ENCODE results near the gene MYPOP. TPM values are rescaled to one million over a fixed set of nuclear protein-coding genes. Genes with fewer than 3 reads are reported as not detected.

MYPOP gene
- total and polyA plus RNA-seq, 12 donors = 7.1 to 17.0 (median 10.0) TPM

GRCh38 chr19:45889210-45889885, 13.1 kb downstream of the MYPOP start:
- ATAC-seq = no peak
- 69 to 72% methylated on average over 6 of the region's 6 CpGs for WGBS, 2 donors
- DNase-seq = no peak

GRCh38 chr19:45887200-45887710, 15.2 kb downstream of the MYPOP start:
- no peak for TF ChIP-seq CTCF (IDR thresholded peaks at IDR 0.05)
- intact Hi-C loops (cut with DNase I) = loop anchor here in 1 of 10 donors (10.0 kb wide), 1 partner anchor 72 kb away; the partner anchor contains the start of gene RSPH6A
- Histone ChIP-seq H3K9me3 (no peaks in the 10 kb centered on the region), H3K36me3 (peaks cover 0 to 48% (median 7%) of the 10 kb centered on the region in 9 donors), H3K4me1 (peaks cover 15 to 43% (median 37%) of the 10 kb centered on the region in 9 donors), H3K27me3 (no peaks in the 10 kb centered on the region), H3K4me3 (peak overlapping the region; percentile 56 to 92 (median 80)), H3K27ac (peak overlapping the region; percentile 79 to 97 (median 92))
- DNase-seq (no peak), ATAC-seq (peak in 1 of 8 donors; percentile 0)
- WGBS, 2 donors = 40 to 52% methylated on average over 10 of the region's 10 CpGs

More at GRCh38 chr19:45889210-45889885, 13.1 kb downstream of the MYPOP start:
- intact Hi-C loops (cut with DNase I) = loop anchor here in 1 of 10 donors (10.0 kb wide), 1 partner anchor 75 kb away; the partner anchor contains the start of gene RSPH6A
- H3K4me1 ChIP-seq = peaks cover 8 to 22% (median 16%) of the 10 kb centered on the region in 9 donors
- no peak overlapping the region for H3K4me3 ChIP-seq
- peaks cover 0 to 47% (median 0%) of the 10 kb centered on the region in 9 donors for H3K36me3 ChIP-seq
- TF ChIP-seq CTCF (IDR thresholded peaks at IDR 0.05) = no peak
- H3K27ac ChIP-seq = no peak overlapping the region
- H3K9me3 ChIP-seq = no peaks in the 10 kb centered on the region
- H3K27me3 ChIP-seq = no peaks in the 10 kb centered on the region

- no peak for TF ChIP-seq CTCF (IDR thresholded peaks at IDR 0.05)
- Histone ChIP-seq H3K4me3 (peak overlapping the region; percentile 56 to 92 (median 80)), H3K4me1 (peaks cover 15 to 45% (median 37%) of the 10 kb centered on the region in 9 donors), H3K27ac (peak overlapping the region; percentile 79 to 97 (median 92)), H3K9me3 (no peaks in the 10 kb centered on the region), H3K27me3 (no peaks in the 10 kb centered on the region), H3K36me3 (peaks cover 0 to 42% (median 7%) of the 10 kb centered on the region in 9 donors)
- peak; percentile 89 to 93 for DNase-seq
- intact Hi-C loops (cut with DNase I) = loop anchor here in 1 of 10 donors (1.0 to 10.0 kb wide), 3 partner anchors 16 to 72 kb away; partner anchors contain the start of genes MYPOP, RSPH6A and SYMPK
- ATAC-seq = peak; percentile 88 to 98 (median 94)
- WGBS, 2 donors = 0 to 1% methylated on average over 31 to 32 of the region's 32 CpGs
Measured at GRCh38 chr19:45886427-45887199, 15.8 kb downstream of the MYPOP start.

All from heart right ventricle (tissue), 16 donors.